ENCODE results near the gene PPID. TPM values are rescaled to one million over a fixed set of nuclear protein-coding genes. Genes with fewer than 3 reads are reported as not detected.

PPID gene
- total RNA-seq, 2 experiments from 2014 or later, result 10.7 to 10.8 TPM

GRCh38 chr4:158670975-158671664 is 52.1 kb downstream of the PPID start:
- H3K4me1 ChIP-seq (ENCODE audit: insufficient read depth, low read length), result peaks cover 19% of the 10 kb centered on the region
- ATAC-seq (ENCODE audit: poor library complexity) (no peak), DNase-seq (peak in 12 of 14 experiments; percentile 13 to 83 (median 28))
- peak overlapping the region; percentile 93 for H3K4me3 Mint-ChIP-seq
- H3K36me3 Mint-ChIP-seq (ENCODE audit: low read depth), result peaks cover 17% of the 10 kb centered on the region
- no peaks in the 10 kb centered on the region for H3K27me3 ChIP-seq (ENCODE audit: control insufficient read depth in 1 of 2, insufficient read depth in 2 of 2, low read length in 2 of 2)
- no peaks in the 10 kb centered on the region for H3K9me3 ChIP-seq (ENCODE audit: control insufficient read depth in 1 of 2, insufficient read depth in 1 of 2, low read length in 2 of 2)
- peaks cover 25% of the 10 kb centered on the region for H3K4me1 Mint-ChIP-seq (ENCODE audit: low read depth)
- TF ChIP-seq, protein P1, sequence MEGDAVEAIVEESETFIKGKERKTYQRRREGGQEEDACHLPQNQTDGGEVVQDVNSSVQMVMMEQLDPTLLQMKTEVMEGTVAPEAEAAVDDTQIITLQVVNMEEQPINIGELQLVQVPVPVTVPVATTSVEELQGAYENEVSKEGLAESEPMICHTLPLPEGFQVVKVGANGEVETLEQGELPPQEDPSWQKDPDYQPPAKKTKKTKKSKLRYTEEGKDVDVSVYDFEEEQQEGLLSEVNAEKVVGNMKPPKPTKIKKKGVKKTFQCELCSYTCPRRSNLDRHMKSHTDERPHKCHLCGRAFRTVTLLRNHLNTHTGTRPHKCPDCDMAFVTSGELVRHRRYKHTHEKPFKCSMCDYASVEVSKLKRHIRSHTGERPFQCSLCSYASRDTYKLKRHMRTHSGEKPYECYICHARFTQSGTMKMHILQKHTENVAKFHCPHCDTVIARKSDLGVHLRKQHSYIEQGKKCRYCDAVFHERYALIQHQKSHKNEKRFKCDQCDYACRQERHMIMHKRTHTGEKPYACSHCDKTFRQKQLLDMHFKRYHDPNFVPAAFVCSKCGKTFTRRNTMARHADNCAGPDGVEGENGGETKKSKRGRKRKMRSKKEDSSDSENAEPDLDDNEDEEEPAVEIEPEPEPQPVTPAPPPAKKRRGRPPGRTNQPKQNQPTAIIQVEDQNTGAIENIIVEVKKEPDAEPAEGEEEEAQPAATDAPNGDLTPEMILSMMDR (IDR thresholded peaks at IDR 0.05), result no peak
- H3K27ac ChIP-seq (ENCODE audit: low read depth in 1 of 2, low read length in 2 of 2), result peak overlapping the region; percentile 91 to 99
- intact Hi-C loops (cut with DNase I, micrococcal nuclease), result loop anchor here (2.0 to 5.0 kb wide), 2 partner anchors 102 to 431 kb away; partner anchors contain the start of gene RAPGEF2 (in 2 of the 2)
- no peaks in the 10 kb centered on the region for H3K36me3 ChIP-seq (ENCODE audit: insufficient read depth, low read length)
- H3K4me3 ChIP-seq (ENCODE audit: low read length), result peak overlapping the region; percentile 98
- no peaks in the 10 kb centered on the region for H3K27me3 Mint-ChIP-seq
- POLR2A ChIA-PET, result interaction anchor here (1.6 kb wide), 1 partner anchor 19 kb away, joined by 3 read pairs; no protein-coding TSS in a partner anchor
- CTCF ChIA-PET, result no interaction called here
- H3K27ac Mint-ChIP-seq, result peak overlapping the region; percentile 85
- H3K9me3 Mint-ChIP-seq, result no peaks in the 10 kb centered on the region

GRCh38 chr4:158669310-158669709 is 53.9 kb downstream of the PPID start:
- H3K27ac ChIP-seq (ENCODE audit: low read depth in 1 of 2, low read length in 2 of 2), result no peak overlapping the region
- H3K27me3 ChIP-seq (ENCODE audit: control insufficient read depth in 1 of 2, insufficient read depth in 2 of 2, low read length in 2 of 2), result no peaks in the 10 kb centered on the region
- ChIA-PET CTCF (no interaction called here), POLR2A (no interaction called here)
- no peak overlapping the region for H3K27ac Mint-ChIP-seq
- H3K27me3 Mint-ChIP-seq, result no peaks in the 10 kb centered on the region
- no peaks in the 10 kb centered on the region for H3K9me3 ChIP-seq (ENCODE audit: control insufficient read depth in 1 of 2, insufficient read depth in 1 of 2, low read length in 2 of 2)
- no peak for DNase-seq
- H3K4me3 ChIP-seq (ENCODE audit: low read length), result no peak overlapping the region
- no peaks in the 10 kb centered on the region for H3K36me3 ChIP-seq (ENCODE audit: insufficient read depth, low read length)
- no peak for ATAC-seq (ENCODE audit: poor library complexity)
- H3K4me1 Mint-ChIP-seq (ENCODE audit: low read depth), result peaks cover 25% of the 10 kb centered on the region
- H3K4me1 ChIP-seq (ENCODE audit: insufficient read depth, low read length), result peaks cover 19% of the 10 kb centered on the region
- H3K9me3 Mint-ChIP-seq, result no peaks in the 10 kb centered on the region
- intact Hi-C loops (cut with DNase I, micrococcal nuclease), result no loop called here
- peak overlapping the region; percentile 73 for H3K4me3 Mint-ChIP-seq
- TF ChIP-seq, protein P1 (IDR thresholded peaks at IDR 0.05), result no peak
- peaks cover 17% of the 10 kb centered on the region for H3K36me3 Mint-ChIP-seq (ENCODE audit: low read depth)

DNA sequence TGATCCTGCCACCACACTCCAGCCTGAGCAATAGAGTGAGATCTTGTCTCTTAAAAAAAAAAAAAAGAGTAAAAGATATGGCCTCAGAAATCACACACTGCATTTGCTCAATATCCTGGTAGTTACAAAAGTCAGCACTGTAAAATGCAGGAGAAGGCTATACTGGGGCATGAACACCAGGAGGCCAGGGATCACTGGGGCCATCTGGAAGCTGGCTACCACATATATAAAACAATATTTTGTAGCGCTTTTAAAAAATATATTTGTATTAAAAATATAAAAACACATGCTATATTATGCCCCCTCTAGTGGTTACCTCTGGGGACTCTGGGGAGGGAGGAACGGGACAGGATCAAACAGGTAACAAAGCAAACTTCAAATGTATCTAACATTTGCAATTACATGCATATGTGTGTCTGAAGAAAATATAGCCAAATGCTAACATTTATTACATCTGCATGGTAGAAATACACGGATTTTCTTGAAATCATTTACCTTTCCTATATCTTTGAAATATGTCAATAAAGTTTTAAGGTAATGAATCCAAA is 55.5 kb downstream of the PPID start:
- peak overlapping the region; percentile 25 for H3K4me3 Mint-ChIP-seq
- Histone ChIP-seq H3K36me3 (ENCODE audit: insufficient read depth, low read length) (no peaks in the 10 kb centered on the region), H3K4me1 (ENCODE audit: insufficient read depth, low read length) (peaks cover 15% of the 10 kb centered on the region), H3K9me3 (ENCODE audit: control insufficient read depth in 1 of 2, insufficient read depth in 1 of 2, low read length in 2 of 2) (no peaks in the 10 kb centered on the region), H3K27ac (ENCODE audit: low read depth in 1 of 2, low read length in 2 of 2) (no peak overlapping the region), H3K27me3 (ENCODE audit: control insufficient read depth in 1 of 2, insufficient read depth in 2 of 2, low read length in 2 of 2) (no peaks in the 10 kb centered on the region), H3K4me3 (ENCODE audit: low read length) (no peak overlapping the region)
- TF ChIP-seq, protein P1 (IDR thresholded peaks at IDR 0.05), result peak; percentile 68
- no peaks in the 10 kb centered on the region for H3K27me3 Mint-ChIP-seq
- H3K9me3 Mint-ChIP-seq, result no peaks in the 10 kb centered on the region
- peaks cover 17% of the 10 kb centered on the region for H3K36me3 Mint-ChIP-seq (ENCODE audit: low read depth)
- ChIA-PET CTCF (interaction anchor here (0.7 kb wide), 1 partner anchor 40 kb away, joined by 3 read pairs; no protein-coding TSS in a partner anchor), POLR2A (no interaction called here)
- no peak overlapping the region for H3K27ac Mint-ChIP-seq
- ATAC-seq (ENCODE audit: poor library complexity) (no peak), DNase-seq (peak in 6 of 14 experiments; percentile 3 to 66 (median 20))
- intact Hi-C loops (cut with DNase I, micrococcal nuclease), result no loop called here
- H3K4me1 Mint-ChIP-seq (ENCODE audit: low read depth), result peaks cover 23% of the 10 kb centered on the region
